Tibial nerve (tissue), 4 donors: ENCODE measurements around the gene NKX6-2. TPM values are rescaled to one million over a fixed set of nuclear protein-coding genes. Genes with fewer than 3 reads are reported as not detected.

ENCODE experiments used
- DNase-seq, 2 donors: peaks; one replicate each; pipeline ENCODE4 v3.0.0-alpha.2; 2019; ENCODE audit warnings: low spot score in 2 of 2
- H3K27ac ChIP-seq, 4 donors: fragments of 200-600 bp; sonication (generic) in 3 of 4; one replicate each; pipeline ENCODE4 v1.5.1; 2017 to 2019; ENCODE audit warnings: mild to moderate bottlenecking in 1 of 4
- H3K27me3 ChIP-seq, 2 donors: fragments of 200-600 bp; sonication (generic) in 1 of 2; one replicate each; pipeline versions ENCODE4 v1.5.1 to v1.6.0; 2017 to 2019
- H3K36me3 ChIP-seq, 3 donors: fragments of 200-600 bp; sonication (generic); one replicate each; pipeline ENCODE4 v1.5.1; 2018 to 2019
- H3K4me1 ChIP-seq, 4 donors: fragments of 200-600 bp; sonication (generic) in 3 of 4; one replicate each; pipeline ENCODE4 v1.5.1; 2017 to 2019
- H3K4me3 ChIP-seq, 4 donors: fragments of 200-600 bp; sonication (generic) in 3 of 4; one replicate each; pipeline ENCODE4 v1.5.1; 2017 to 2019; ENCODE audit warnings: mild to moderate bottlenecking in 1 of 4, moderate library complexity in 1 of 4
- H3K9me3 ChIP-seq, 4 donors: fragments of 200-600 bp; sonication (generic) in 3 of 4; one replicate each; pipeline ENCODE4 v1.5.1; 2017 to 2019
- CTCF ChIP-seq, 5 experiments: fragments of 200-600 bp in 3 of 5; fragments of 450-650 bp in 2 of 5; sonication (generic) in 3 of 5; IDR thresholded peaks; one replicate each; pipeline ENCODE4 v1.5.1; 2016 to 2019; ENCODE audit warnings: antibody characterized with exemption in 5 of 5, mild to moderate bottlenecking in 3 of 5, moderate library complexity in 2 of 5
- EP300 ChIP-seq, 2 donors: sonication (generic); formaldehyde crosslinking; IDR thresholded peaks; one replicate each; pipeline ENCODE4 v1.6.1; 2017; ENCODE audit warnings: antibody characterized with exemption in 2 of 2, mild to moderate bottlenecking in 1 of 2
- POLR2A ChIP-seq, 2 donors: fragments of 450-650 bp; IDR thresholded peaks; one replicate each; pipeline ENCODE4 v1.6.1; 2017; ENCODE audit warnings: antibody characterized with exemption in 2 of 2, mild to moderate bottlenecking in 2 of 2, moderate library complexity in 2 of 2
- WGBS, 2 donors: methylation state at CpG; one replicate each; pipeline ENCODE4 v1.1.5; 2018; 5-methylcytosine and 5-hydroxymethylcytosine counted together
- total RNA-seq, 4 donors: library from RNA; depleted of rRNA; stranded (reverse); fragments of >200 nt; gene quantifications; one replicate each; pipeline ENCODE4 v1.1.0, GENCODE V29; 2016

Gene NKX6-2
- total RNA-seq, 4 donors from 2014 or later: 0.20 to 10.3 (median 2.5) TPM

GRCh38 chr10:132739225-132739613 lies 46.7 kb downstream of the NKX6-2 start:
- Histone ChIP-seq H3K4me3 (no peak overlapping the region), H3K27me3 (no peaks in the 10 kb centered on the region), H3K36me3 (peaks cover 0 to 34% (median 0%) of the 10 kb centered on the region in 3 donors), H3K27ac (peak overlapping the region; percentile 63 to 97 (median 79)), H3K9me3 (no peaks in the 10 kb centered on the region), H3K4me1 (peaks cover 0 to 71% (median 39%) of the 10 kb centered on the region in 4 donors)
- WGBS, 2 donors: 77 to 85% methylated on average over 14 of the region's 14 CpGs
- DNase-seq: no peak
- TF ChIP-seq POLR2A (IDR thresholded peaks at IDR 0.05) (no peak), CTCF (IDR thresholded peaks at IDR 0.05) (no peak), EP300 (IDR thresholded peaks at IDR 0.05) (no peak)

GRCh38 chr10:132738454-132739224 lies 47.3 kb downstream of the NKX6-2 start:
- 60 to 73% methylated on average over 24 to 25 of the region's 25 CpGs for WGBS, 2 donors
- peaks cover 0 to 66% (median 33%) of the 10 kb centered on the region in 4 donors for H3K4me1 ChIP-seq

GRCh38 chr10:132737390-132738048 lies 48.4 kb downstream of the NKX6-2 start:
- Histone ChIP-seq H3K9me3 (no peaks in the 10 kb centered on the region), H3K36me3 (peaks cover 0 to 46% (median 0%) of the 10 kb centered on the region in 3 donors), H3K27ac (peak overlapping the region; percentile 63 to 97 (median 79)), H3K4me1 (peaks cover 0 to 55% (median 27%) of the 10 kb centered on the region in 4 donors), H3K27me3 (no peaks in the 10 kb centered on the region), H3K4me3 (no peak overlapping the region)
- DNase-seq: no peak
- WGBS, 2 donors: 40 to 60% methylated on average over 11 to 16 of the region's 16 CpGs
- TF ChIP-seq CTCF (IDR thresholded peaks at IDR 0.05): no peak
- no peak for TF ChIP-seq POLR2A (IDR thresholded peaks at IDR 0.05)
- TF ChIP-seq EP300 (IDR thresholded peaks at IDR 0.05): peak in 1 of 2 donors; percentile 14

More at GRCh38 chr10:132738454-132739224, 47.3 kb downstream of the NKX6-2 start:
- Histone ChIP-seq H3K4me3 (no peak overlapping the region), H3K9me3 (no peaks in the 10 kb centered on the region), H3K36me3 (peaks cover 0 to 40% (median 0%) of the 10 kb centered on the region in 3 donors), H3K27ac (peak overlapping the region; percentile 63 to 97 (median 79)), H3K27me3 (no peaks in the 10 kb centered on the region)
- DNase-seq: peak in 1 of 2 donors; percentile 33
- peak in 1 of 2 donors; percentile 79 for TF ChIP-seq EP300 (IDR thresholded peaks at IDR 0.05)
- TF ChIP-seq CTCF (IDR thresholded peaks at IDR 0.05): no peak
- peak in 1 of 2 donors; percentile 29 for TF ChIP-seq POLR2A (IDR thresholded peaks at IDR 0.05)

GRCh38 chr10:132735923-132736391 lies 50.0 kb downstream of the NKX6-2 start:
- Histone ChIP-seq H3K9me3 (no peaks in the 10 kb centered on the region), H3K27ac (peak overlapping the region; percentile 31 to 97 (median 79)), H3K27me3 (no peaks in the 10 kb centered on the region), H3K36me3 (peaks cover 0 to 45% (median 0%) of the 10 kb centered on the region in 3 donors), H3K4me1 (peaks cover 0 to 53% (median 27%) of the 10 kb centered on the region in 4 donors), H3K4me3 (no peak overlapping the region)
- 77 to 83% methylated on average over 21 to 23 of the region's 24 CpGs for WGBS, 2 donors
- DNase-seq: no peak
- TF ChIP-seq EP300 (IDR thresholded peaks at IDR 0.05) (no peak), POLR2A (IDR thresholded peaks at IDR 0.05) (no peak), CTCF (IDR thresholded peaks at IDR 0.05) (no peak)
